AG10803 (cell line): ENCODE measurements around the gene PIP4P1.
A peak's percentile ranks its signal among the peaks of the same experiment; 100 is the strongest.

ENCODE experiments used
- DNase-seq: peaks from one replicate; pipeline ENCODE4 v3.0.0; 2010; ENCODE audit warnings: low read depth
- H3K4me3 ChIP-seq: 2 replicates; pipeline ENCODE4 v1.5.1; 2011; ENCODE audit warnings: mild to moderate bottlenecking, low read length, control low read depth
- TF ChIP-seq, protein P1 (sequence below): conservative IDR thresholded peaks from 2 replicates; pipeline ENCODE4 v1.5.1; 2011; ENCODE audit warnings: mild to moderate bottlenecking, low read length, control low read depth, inconsistent platforms

Gene PIP4P1

DNA sequence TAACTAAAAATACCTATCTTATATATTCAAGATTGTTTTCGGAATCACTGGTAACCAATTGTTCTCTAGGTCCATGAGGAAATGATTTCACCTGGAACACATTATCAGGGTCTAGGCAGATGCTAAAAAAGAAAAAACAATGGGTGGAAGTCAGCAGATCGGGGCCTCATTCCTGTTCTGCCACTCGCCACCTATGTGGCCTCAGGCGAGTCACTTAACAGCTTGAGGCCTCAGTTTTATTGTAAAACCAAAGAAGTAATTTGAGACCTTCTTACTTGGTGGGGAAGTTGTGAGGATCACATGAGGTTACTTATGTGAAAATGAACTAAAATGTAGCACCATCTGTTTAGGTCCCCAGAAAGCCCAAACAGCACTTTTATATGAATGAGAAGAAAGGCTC is 37.9 kb upstream of the PIP4P1 start:
- no peak overlapping the region for H3K4me3 ChIP-seq
- TF ChIP-seq, protein P1, sequence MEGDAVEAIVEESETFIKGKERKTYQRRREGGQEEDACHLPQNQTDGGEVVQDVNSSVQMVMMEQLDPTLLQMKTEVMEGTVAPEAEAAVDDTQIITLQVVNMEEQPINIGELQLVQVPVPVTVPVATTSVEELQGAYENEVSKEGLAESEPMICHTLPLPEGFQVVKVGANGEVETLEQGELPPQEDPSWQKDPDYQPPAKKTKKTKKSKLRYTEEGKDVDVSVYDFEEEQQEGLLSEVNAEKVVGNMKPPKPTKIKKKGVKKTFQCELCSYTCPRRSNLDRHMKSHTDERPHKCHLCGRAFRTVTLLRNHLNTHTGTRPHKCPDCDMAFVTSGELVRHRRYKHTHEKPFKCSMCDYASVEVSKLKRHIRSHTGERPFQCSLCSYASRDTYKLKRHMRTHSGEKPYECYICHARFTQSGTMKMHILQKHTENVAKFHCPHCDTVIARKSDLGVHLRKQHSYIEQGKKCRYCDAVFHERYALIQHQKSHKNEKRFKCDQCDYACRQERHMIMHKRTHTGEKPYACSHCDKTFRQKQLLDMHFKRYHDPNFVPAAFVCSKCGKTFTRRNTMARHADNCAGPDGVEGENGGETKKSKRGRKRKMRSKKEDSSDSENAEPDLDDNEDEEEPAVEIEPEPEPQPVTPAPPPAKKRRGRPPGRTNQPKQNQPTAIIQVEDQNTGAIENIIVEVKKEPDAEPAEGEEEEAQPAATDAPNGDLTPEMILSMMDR, result no peak
- no peak for DNase-seq

DNA sequence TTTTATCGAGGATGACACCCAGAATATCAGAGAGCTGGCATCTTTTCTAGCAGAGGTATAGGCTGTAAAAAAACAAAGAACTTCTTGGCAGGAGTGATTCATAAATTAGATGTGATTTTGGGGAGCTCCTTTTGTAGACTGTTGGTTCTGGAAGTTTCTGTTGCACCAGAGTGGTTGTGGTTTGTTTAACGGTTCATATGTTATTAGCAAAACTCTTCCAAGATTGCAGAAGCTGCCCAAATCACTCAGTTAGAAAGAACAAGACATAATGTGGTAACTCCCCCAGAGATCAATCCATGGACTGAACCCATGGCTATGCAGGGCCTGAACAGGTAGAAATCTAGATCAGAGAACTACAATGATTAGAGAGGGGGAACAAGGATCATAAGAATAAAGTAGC is 37.4 kb upstream of the PIP4P1 start:
- no peak overlapping the region for H3K4me3 ChIP-seq
- DNase-seq, result no peak
- TF ChIP-seq, protein P1, result no peak

DNA sequence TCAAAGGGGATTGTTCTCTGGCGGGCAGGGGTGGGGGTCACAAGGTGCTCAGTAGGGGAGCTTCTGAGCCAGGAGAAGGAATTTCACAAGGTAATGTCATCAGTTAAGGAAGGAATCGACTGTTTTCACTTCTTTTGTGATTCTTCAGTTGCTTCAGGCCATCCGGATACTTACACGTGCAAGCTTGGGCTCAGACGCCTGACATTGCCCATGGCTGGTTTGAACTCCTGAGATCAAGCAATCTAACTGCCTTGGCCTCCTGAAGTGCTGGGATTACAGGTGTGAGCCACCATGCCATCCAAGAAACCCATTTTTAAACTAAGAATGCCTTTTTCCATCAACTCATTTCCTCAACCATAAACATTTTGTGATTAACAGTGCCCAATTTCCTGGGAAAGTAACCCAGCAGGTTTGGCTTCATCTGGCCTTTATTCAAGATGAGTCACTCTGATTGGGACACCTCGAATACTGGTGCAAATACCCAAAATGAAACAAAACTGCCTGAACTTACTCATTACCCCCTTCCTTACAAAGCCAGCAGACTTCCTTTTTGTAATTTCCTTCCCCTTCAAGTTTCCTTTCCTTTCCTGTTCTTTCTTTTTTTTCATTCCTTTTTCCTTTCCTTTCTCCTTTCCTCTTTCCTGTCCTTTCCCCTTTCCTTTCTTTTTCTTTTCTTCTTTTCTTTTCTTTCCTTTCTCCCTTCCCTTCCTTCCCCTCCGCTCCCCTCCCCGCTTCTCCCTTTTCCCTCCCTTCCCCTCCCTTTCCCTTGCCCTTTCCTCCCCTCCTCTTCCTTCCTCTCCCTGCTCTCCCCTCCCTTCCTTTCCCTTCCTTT is 33.9 kb upstream of the PIP4P1 start:
- peak; percentile 44 for DNase-seq
- TF ChIP-seq, protein P1, result no peak
- H3K4me3 ChIP-seq, result no peak overlapping the region

DNA sequence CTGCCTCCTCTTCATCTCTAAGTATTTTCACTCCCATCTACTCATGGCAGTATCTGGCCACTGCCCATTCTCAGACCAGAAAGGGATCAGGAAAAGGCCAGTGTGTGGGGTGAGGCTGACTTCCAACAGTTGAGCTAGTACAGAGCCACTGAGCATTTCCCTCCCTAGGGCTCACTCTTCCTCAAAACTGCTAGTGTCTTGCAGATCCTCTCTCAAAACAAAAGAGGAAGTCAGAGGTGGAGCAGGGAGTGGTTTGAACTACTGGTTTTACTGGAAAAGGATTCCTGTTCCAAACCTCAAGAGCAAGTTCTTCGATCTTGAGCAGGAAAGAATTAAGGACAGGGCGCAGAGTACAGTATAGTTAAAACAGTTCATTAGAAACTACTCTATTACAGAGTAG is 32.4 kb upstream of the PIP4P1 start:
- TF ChIP-seq, protein P1, result no peak
- no peak overlapping the region for H3K4me3 ChIP-seq
- no peak for DNase-seq

DNA sequence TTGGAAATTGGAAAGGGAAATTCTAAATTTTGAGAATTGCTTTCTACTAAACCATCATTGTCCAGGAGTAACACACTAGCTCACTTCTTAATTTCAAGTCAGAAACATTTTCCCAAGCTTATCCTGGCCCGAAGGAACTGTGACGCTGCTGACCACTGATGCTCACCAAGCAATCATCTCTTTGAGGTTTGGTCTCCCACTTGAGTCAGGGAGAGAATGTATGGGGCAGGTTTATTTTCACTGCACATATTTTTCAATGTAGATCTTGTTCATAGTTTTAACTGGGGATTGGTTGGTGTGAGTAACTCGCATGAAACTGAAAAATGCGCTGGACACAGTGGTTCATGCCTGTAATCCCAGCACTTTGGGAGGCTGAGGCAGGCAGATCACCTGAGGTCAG is 31.3 kb upstream of the PIP4P1 start:
- no peak for DNase-seq
- TF ChIP-seq, protein P1, result no peak
- no peak overlapping the region for H3K4me3 ChIP-seq

DNA sequence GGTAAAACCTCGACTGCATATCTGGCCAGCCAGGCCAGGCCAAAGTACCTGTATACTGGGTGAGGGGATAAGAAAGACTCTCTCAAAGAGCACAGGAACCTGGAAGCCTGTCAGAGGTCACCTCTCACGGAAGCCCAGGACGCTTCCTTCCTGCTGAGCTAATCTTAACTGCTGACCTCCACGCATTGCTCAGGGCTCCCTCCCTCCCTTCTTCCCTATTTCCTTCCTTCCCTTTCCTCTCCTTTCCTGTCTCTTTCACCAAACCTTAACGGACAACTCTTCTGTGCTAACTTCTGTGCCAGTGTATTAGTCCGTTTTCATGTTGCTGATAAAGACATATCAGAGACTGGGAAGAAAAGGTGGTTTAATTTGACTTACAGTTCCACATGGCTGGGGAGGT is 29.3 kb upstream of the PIP4P1 start:
- no peak for DNase-seq
- TF ChIP-seq, protein P1, result no peak
- H3K4me3 ChIP-seq, result no peak overlapping the region
